Large intestine (tissue), 3 donors: ENCODE measurements around the gene BTRC. TPM values are rescaled to one million over a fixed set of nuclear protein-coding genes. Genes with fewer than 3 reads are reported as not detected.

ENCODE experiments used
- DNase-seq, 2 donors: peaks; one replicate each; pipeline versions ENCODE4 v3.0.0 to v3.0.0-alpha.2; 2013
- H3K27ac ChIP-seq: one replicate; pipeline ENCODE4 v1.5.1; 2013; ENCODE audit warnings: low read length
- H3K27me3 ChIP-seq: 2 replicates; pipeline ENCODE4 v1.6.1; 2013; ENCODE audit warnings: low read length; ENCODE audit not compliant: control insufficient read depth, insufficient read depth
- H3K36me3 ChIP-seq: 2 replicates; pipeline ENCODE4 v1.6.1; 2013; ENCODE audit warnings: low read length; ENCODE audit not compliant: control insufficient read depth, insufficient read depth
- H3K4me1 ChIP-seq: one replicate; pipeline ENCODE4 v1.6.1; 2013; ENCODE audit warnings: low read length; ENCODE audit not compliant: control insufficient read depth, insufficient read depth
- H3K4me3 ChIP-seq: one replicate; pipeline ENCODE4 v1.5.1; 2013; ENCODE audit warnings: low read length
- H3K9me3 ChIP-seq: one replicate; pipeline ENCODE4 v1.6.1; 2013; ENCODE audit warnings: mild to moderate bottlenecking, low read depth, low read length, moderate library complexity; ENCODE audit not compliant: control insufficient read depth
- WGBS: methylation state at CpG from one replicate; pipeline ENCODE4 v1.1.5; 2013; ENCODE audit warnings: low lambda C conversion rate; ENCODE audit not compliant: insufficient coverage; 5-methylcytosine and 5-hydroxymethylcytosine counted together
- polyA plus RNA-seq: library from polyadenylated mRNA; unstranded; fragments of 120-200 nt; gene quantifications from one replicate; pipeline ENCODE4 v1.2.1, GENCODE V29; 2013

BTRC gene
- polyA plus RNA-seq, 1 donor: 14.4 TPM

DNA sequence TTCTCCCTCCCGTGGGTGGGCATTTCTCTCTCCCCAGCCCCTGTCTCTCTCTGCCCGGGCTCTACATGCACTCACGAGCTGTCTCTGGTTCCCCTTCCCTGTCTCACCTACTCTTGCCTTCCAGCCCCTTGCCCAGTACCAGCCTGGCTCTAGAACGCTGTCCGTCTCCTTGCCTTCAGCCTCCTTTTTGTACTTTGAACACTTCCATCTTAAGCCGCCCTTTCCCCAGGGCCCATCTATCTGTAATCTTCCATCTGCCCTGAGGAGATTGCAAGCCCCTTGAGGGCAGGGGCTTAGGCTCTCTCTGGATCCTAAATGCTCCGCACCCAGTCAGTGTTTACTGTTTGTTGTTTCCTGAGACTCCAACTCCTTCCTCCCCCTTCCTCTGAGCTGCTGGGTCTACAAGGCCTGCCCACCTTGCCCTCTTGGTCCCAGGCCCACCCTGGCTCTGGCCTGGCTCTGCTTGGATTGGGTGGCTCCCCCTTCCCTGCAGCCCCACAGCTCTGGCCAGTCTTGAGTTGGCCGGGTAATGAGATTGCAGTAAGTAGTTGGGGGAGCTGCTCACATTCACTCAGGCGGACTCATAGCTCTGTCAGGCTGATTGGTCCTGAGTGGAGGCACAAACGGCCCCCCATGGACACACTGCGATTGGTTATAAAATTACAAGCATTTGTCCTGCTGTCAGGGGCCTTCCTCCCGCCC is 205.8 kb downstream of the BTRC start:
- no peaks in the 10 kb centered on the region for H3K4me1 ChIP-seq
- WGBS: no CpG with 5 or more reads among the region's 12 CpGs
- no peaks in the 10 kb centered on the region for H3K9me3 ChIP-seq
- no peak overlapping the region for H3K4me3 ChIP-seq
- peaks cover 21% of the 10 kb centered on the region for H3K27me3 ChIP-seq
- no peak overlapping the region for H3K27ac ChIP-seq
- DNase-seq: no peak
- H3K36me3 ChIP-seq: peaks cover 4% of the 10 kb centered on the region

GRCh38 chr10:101560298-101561067 is 206.5 kb downstream of the BTRC start:
- H3K27me3 ChIP-seq: peaks cover 29% of the 10 kb centered on the region
- no CpG with 5 or more reads among the region's 2 CpGs for WGBS
- no peak for DNase-seq

DNA sequence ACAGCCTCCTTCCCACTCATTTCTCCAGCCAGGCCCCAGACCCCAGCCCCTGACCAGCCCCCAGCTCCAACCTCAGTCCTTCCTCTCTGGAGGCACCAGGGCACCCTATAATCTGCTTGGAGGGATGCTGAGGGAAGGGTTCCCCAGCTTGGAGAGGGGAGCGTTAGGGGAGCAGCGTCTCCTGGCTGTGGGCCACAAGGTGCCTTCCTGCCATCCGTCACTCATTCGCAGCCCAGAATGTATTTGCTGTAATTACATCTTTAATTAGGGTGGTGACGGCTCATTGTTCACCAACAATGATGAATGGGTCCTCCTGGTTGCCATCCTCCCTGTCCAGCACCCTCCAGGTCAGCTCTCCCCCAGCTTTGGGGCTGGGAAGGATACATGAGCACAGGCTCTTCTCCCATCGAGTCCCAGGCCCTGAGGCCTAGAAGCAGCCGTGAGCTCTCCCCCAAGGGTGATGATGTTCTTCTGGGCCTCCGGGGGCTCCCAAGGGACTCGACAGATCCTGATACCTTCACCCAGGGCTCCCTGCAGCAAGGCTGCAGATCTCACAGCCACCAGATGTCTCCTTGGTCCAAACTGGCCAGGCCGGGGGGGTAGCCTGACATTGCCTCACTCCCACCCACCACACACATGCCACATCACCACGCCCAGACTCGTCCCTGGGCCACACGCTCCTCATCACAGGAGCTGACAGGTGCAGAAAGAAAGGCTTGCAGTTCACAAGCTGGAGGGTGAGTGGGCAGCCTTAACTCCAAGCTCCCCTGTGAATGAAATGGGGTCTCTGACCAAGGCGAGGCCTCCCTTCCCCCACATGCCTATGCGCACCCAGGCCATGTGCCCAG is 207.3 kb downstream of the BTRC start:
- no peak for DNase-seq
- H3K27me3 ChIP-seq: peaks cover 37% of the 10 kb centered on the region
- no CpG with 5 or more reads among the region's 15 CpGs for WGBS
- no peak overlapping the region for H3K4me3 ChIP-seq
- H3K4me1 ChIP-seq: no peaks in the 10 kb centered on the region
- no peaks in the 10 kb centered on the region for H3K9me3 ChIP-seq
- H3K27ac ChIP-seq: no peak overlapping the region
- H3K36me3 ChIP-seq: no peaks in the 10 kb centered on the region

More at GRCh38 chr10:101560298-101561067, 206.5 kb downstream of the BTRC start:
- H3K4me1 ChIP-seq: no peaks in the 10 kb centered on the region
- peaks cover 2% of the 10 kb centered on the region for H3K36me3 ChIP-seq
- no peaks in the 10 kb centered on the region for H3K9me3 ChIP-seq
- H3K4me3 ChIP-seq: no peak overlapping the region
- no peak overlapping the region for H3K27ac ChIP-seq

DNA sequence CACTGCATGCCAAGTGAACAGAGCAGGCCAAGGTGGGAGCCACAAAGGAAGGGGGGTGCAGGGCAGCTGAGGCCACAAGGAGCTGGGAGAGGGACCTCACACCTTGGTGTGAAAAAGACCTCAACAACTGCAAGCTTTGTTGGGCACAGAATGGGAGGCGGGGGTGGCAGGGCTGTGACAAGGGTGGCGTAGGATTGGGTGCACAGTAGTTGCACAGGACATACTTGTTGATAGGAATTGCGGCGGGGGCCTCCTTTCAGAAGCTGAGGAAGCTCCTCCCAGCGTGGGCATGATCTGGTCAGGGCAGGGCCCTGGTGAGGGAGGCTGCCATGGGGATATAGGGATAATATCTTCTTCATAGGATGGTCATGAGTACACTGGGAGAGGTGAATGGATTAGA is 208.3 kb downstream of the BTRC start:
- Histone ChIP-seq H3K4me3 (no peak overlapping the region), H3K36me3 (no peaks in the 10 kb centered on the region), H3K4me1 (no peaks in the 10 kb centered on the region), H3K27me3 (peaks cover 46% of the 10 kb centered on the region), H3K9me3 (no peaks in the 10 kb centered on the region), H3K27ac (no peak overlapping the region)
- WGBS: no CpG with 5 or more reads among the region's 5 CpGs
- no peak for DNase-seq

- H3K4me1 ChIP-seq: no peaks in the 10 kb centered on the region
- WGBS: no CpG with 5 or more reads among the region's 3 CpGs
- H3K9me3 ChIP-seq: no peaks in the 10 kb centered on the region
- no peak overlapping the region for H3K4me3 ChIP-seq
- H3K36me3 ChIP-seq: no peaks in the 10 kb centered on the region
- no peak for DNase-seq
- H3K27me3 ChIP-seq: peaks cover 53% of the 10 kb centered on the region
- H3K27ac ChIP-seq: no peak overlapping the region
Observed at GRCh38 chr10:101563007-101563406, 209.0 kb downstream of the BTRC start.

DNA sequence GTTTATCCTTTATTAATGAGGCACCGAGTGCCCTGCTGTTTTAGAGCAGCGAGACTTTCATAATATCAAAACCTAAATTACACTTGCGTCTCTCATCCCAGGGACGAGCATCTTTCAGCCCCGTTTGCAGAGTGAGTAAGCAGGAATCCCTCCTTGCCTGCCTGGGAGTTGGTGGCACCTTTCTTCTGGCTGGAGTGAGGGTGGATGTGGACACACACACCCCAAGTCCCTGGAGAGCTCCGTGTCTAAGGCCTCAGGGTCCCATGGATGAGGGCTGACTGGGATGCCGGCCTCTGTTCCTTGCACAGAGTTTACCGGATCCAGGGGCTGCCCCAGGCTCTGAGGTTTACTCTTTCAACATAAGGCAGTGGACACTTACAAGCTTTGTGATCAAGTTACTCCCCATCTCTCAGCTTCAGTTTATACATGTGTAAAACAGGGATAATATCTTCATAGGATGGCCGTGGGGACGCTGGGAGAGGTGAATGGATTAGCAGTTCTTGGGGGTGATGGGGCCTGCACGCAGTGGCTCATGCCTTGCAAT is 209.6 kb downstream of the BTRC start:
- H3K9me3 ChIP-seq: no peaks in the 10 kb centered on the region
- H3K36me3 ChIP-seq: no peaks in the 10 kb centered on the region
- WGBS: 96% methylated on average over 4 of the region's 11 CpGs
- peaks cover 59% of the 10 kb centered on the region for H3K27me3 ChIP-seq
- DNase-seq: no peak
- H3K4me1 ChIP-seq: no peaks in the 10 kb centered on the region
- no peak overlapping the region for H3K27ac ChIP-seq
- no peak overlapping the region for H3K4me3 ChIP-seq

DNA sequence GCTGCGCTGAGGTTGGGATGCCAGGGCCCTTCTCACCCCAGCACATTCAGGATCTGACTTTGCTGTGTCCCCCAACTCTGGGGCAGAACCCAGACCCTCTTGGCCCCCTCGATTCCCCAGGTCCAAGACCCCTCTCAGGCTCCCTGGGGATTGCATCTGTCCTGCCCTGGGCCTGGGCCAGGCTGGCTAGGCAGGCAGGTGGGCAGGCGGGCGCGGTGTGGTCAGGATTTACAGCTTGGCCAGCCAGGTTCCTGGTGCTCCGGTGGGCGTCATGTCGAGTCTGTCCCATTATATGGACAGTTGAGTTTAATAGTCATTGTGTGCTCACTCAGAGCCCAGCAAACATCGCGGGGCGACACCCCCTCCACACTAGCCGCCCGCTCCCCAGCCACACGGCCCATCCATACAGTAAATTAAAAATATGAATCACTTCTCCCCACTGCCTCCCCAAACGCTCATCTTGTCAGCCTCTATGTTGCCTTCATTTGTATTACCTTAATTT is 210.6 kb downstream of the BTRC start:
- Histone ChIP-seq H3K4me3 (no peak overlapping the region), H3K36me3 (no peaks in the 10 kb centered on the region), H3K27me3 (peaks cover 65% of the 10 kb centered on the region), H3K27ac (no peak overlapping the region), H3K9me3 (no peaks in the 10 kb centered on the region), H3K4me1 (peaks cover 2% of the 10 kb centered on the region)
- DNase-seq: no peak
- 50% methylated on average over 2 of the region's 15 CpGs for WGBS

GRCh38 chr10:101565370-101565900 is 211.5 kb downstream of the BTRC start:
- Histone ChIP-seq H3K4me3 (no peak overlapping the region), H3K27me3 (peaks cover 71% of the 10 kb centered on the region), H3K9me3 (no peaks in the 10 kb centered on the region), H3K4me1 (peaks cover 9% of the 10 kb centered on the region), H3K36me3 (no peaks in the 10 kb centered on the region), H3K27ac (no peak overlapping the region)
- DNase-seq: no peak
- no CpG with 5 or more reads among the region's 5 CpGs for WGBS

- Histone ChIP-seq H3K4me3 (no peak overlapping the region), H3K27me3 (peaks cover 75% of the 10 kb centered on the region), H3K27ac (no peak overlapping the region), H3K9me3 (no peaks in the 10 kb centered on the region), H3K4me1 (peaks cover 14% of the 10 kb centered on the region), H3K36me3 (no peaks in the 10 kb centered on the region)
- WGBS: no CpG with 5 or more reads among the region's 8 CpGs
- DNase-seq: no peak
Observed at GRCh38 chr10:101565936-101566332, 212.0 kb downstream of the BTRC start.
